Suppressor macrophage treated with lipopolysaccharide for 1 hour (primary cell): Measurements from ENCODE around the gene NDST1.

ENCODE experiments used
- DNase-seq, 3 donors: peaks; one replicate each; pipeline ENCODE4 v3.0.0-alpha.2; 2020 to 2022

NDST1 gene

GRCh38 chr5:150525163-150525562 is 17.2 kb downstream of the NDST1 start:
- no peak for DNase-seq

- DNase-seq: no peak
Observed at GRCh38 chr5:150525781-150526180, 17.9 kb downstream of the NDST1 start.

GRCh38 chr5:150527038-150527437 is 19.1 kb downstream of the NDST1 start:
- no peak for DNase-seq

GRCh38 chr5:150527808-150528207 is 19.9 kb downstream of the NDST1 start:
- no peak for DNase-seq

GRCh38 chr5:150528924-150529546 is 21.1 kb downstream of the NDST1 start:
- no peak for DNase-seq

- DNase-seq: no peak
Observed at GRCh38 chr5:150529555-150529954, 21.6 kb downstream of the NDST1 start.

GRCh38 chr5:150530423-150530822 is 22.5 kb downstream of the NDST1 start:
- DNase-seq: no peak

GRCh38 chr5:150530951-150531588 is 23.1 kb downstream of the NDST1 start:
- no peak for DNase-seq

- DNase-seq: no peak
Observed at GRCh38 chr5:150531686-150532085, 23.8 kb downstream of the NDST1 start.

GRCh38 chr5:150532151-150532550 is 24.2 kb downstream of the NDST1 start:
- no peak for DNase-seq

- no peak for DNase-seq
Observed at GRCh38 chr5:150532996-150533395, 25.1 kb downstream of the NDST1 start.

- DNase-seq: no peak
Observed at GRCh38 chr5:150534811-150535210, 26.9 kb downstream of the NDST1 start.

GRCh38 chr5:150535611-150536010 is 27.7 kb downstream of the NDST1 start:
- DNase-seq: no peak

GRCh38 chr5:150538007-150538917 is 30.3 kb downstream of the NDST1 start:
- no peak for DNase-seq

- no peak for DNase-seq
Observed at GRCh38 chr5:150539206-150539605, 31.3 kb downstream of the NDST1 start.

GRCh38 chr5:150540042-150540441 is 32.1 kb downstream of the NDST1 start:
- no peak for DNase-seq

- no peak for DNase-seq
Observed at GRCh38 chr5:150540615-150541396, 32.9 kb downstream of the NDST1 start.

- DNase-seq: no peak
Observed at GRCh38 chr5:150541397-150541675, 33.4 kb downstream of the NDST1 start.

GRCh38 chr5:150541895-150542294 is 34.0 kb downstream of the NDST1 start:
- DNase-seq: peak; percentile 54 to 82 (median 60)

GRCh38 chr5:150542933-150543445 is 35.1 kb downstream of the NDST1 start:
- peak in 1 of 3 donors; percentile 35 for DNase-seq

- peak; percentile 80 to 91 (median 86) for DNase-seq
Observed at GRCh38 chr5:150544611-150545219, 36.8 kb downstream of the NDST1 start.

- no peak for DNase-seq
Observed at GRCh38 chr5:150545246-150545645, 37.3 kb downstream of the NDST1 start.
